Bronchial epithelial cell (primary cell): ENCODE data around the gene SIRT5. TPM values are rescaled to one million over a fixed set of nuclear protein-coding genes. Genes with fewer than 3 reads are reported as not detected.

ENCODE experiments used
- DNase-seq: peaks from one replicate; pipeline ENCODE4 v3.0.0-alpha.2; 2010; ENCODE audit warnings: low read depth
- FAIRE-seq: peaks from 2 replicates; lab custom pipeline; 2011; peaks lifted over from hg19 to GRCh38; lab: Jason Lieb, UNC
- H3K27me3 ChIP-seq: 2 replicates; pipeline ENCODE4 v1.5.1; 2011; ENCODE audit warnings: low read length; ENCODE audit not compliant: control insufficient read depth, insufficient read depth
- H3K36me3 ChIP-seq: 2 replicates; pipeline ENCODE4 v1.5.1; 2011; ENCODE audit warnings: low read length; ENCODE audit not compliant: control insufficient read depth, insufficient read depth
- H3K4me3 ChIP-seq: 2 replicates; pipeline ENCODE4 v1.5.1; 2011; ENCODE audit warnings: mild to moderate bottlenecking, low read depth, low read length, control low read depth
- CTCF ChIP-seq: IDR thresholded peaks from 2 replicates; pipeline ENCODE4 v1.5.1; 2011; ENCODE audit warnings: mild to moderate bottlenecking, moderate library complexity, low read length, control low read depth, inconsistent platforms; ENCODE audit not compliant: insufficient read depth, severe bottlenecking
- total RNA-seq: library from RNA; depleted of rRNA; stranded (reverse); fragments of >200 nt; gene quantifications from 2 replicates; pipeline ENCODE4 v1.2.1, GENCODE V29; 2014

Gene SIRT5
- total RNA-seq, 1 donor from 2014 or later = 10.8 TPM

GRCh38 chr6:13613029-13613594 is 38.7 kb downstream of the SIRT5 start:
- H3K27me3 ChIP-seq = no peaks in the 10 kb centered on the region
- H3K4me3 ChIP-seq = no peak overlapping the region
- DNase-seq (no peak), FAIRE-seq (no peak)
- no peak for TF ChIP-seq CTCF
- H3K36me3 ChIP-seq = peaks cover 3% of the 10 kb centered on the region

DNA sequence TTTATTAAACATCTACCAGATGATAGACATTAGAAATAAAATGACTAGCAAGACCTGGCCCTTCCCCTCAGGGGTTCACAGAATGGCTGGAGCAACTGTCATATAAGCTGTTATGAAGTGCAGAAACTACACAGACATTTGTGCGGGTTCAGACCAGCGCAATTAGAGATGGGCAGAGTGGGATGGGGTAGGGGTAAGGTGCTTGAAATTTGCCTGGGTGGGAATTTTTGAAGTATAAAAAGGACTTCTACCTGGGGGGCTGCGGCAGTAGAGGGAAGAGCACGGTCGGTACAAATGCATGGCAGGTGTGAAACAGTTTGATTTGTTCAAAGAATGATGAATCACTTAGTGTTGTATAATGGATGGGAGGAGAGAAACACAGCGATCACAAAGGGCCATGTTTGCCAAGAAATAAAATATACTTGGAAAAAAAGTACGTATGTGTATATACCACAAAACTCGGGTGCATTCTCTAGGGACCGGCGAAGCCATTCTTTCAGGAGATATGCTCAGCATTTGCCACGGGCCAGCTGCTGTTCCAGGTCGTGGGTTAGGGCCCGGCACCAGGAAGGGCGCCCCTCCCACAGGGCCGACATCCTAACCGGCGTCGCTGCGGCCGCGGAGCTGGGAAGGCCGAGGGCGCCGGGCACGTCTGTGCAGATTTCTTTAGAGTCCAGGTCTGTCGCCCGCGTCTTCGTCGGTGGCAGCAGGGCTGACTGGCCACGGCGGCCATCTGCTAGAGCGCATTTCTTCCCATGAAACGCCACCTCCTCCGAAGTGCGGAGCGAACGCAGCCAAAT is 39.9 kb downstream of the SIRT5 start:
- H3K27me3 ChIP-seq = no peaks in the 10 kb centered on the region
- H3K4me3 ChIP-seq = peak overlapping the region; percentile 75
- DNase-seq (peak; percentile 59), FAIRE-seq (no peak)
- peaks cover 3% of the 10 kb centered on the region for H3K36me3 ChIP-seq
- no peak for TF ChIP-seq CTCF

- H3K4me3 ChIP-seq = peak within 1 kb of the TSS; percentile 75
- no peaks in the 10 kb centered on the region for H3K27me3 ChIP-seq
- peak; percentile 98 for TF ChIP-seq CTCF
- FAIRE-seq (no peak), DNase-seq (peak; percentile 91)
- peaks cover 5% of the 10 kb centered on the region for H3K36me3 ChIP-seq
Observed at GRCh38 chr6:13614926-13615791, 40.8 kb downstream of the SIRT5 start, which contains the start of gene NOL7. Gene NOL7 (plus strand): TSS chr6:13615335. CDS start chr6:13615359, 24 bp downstream.

DNA sequence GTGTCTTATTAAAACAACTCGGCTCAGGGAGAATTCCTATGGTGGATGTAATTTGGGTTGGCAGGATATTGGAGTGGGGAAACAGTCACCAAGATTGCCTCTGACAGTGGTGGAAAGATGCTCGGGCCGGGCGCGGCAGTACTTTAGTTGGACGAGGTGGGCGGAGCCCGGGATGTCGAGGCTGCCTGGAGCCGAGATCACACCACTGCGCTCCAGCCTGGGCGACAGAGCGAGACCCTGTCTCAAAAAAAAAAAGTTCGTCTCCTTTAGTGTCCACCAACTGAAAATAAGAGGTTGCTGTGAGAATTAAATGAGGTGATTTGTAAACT is 41.4 kb downstream of the SIRT5 start:
- DNase-seq = no peak
- H3K27me3 ChIP-seq = no peaks in the 10 kb centered on the region
- peaks cover 5% of the 10 kb centered on the region for H3K36me3 ChIP-seq
- no peak for TF ChIP-seq CTCF
- peak overlapping the region; percentile 75 for H3K4me3 ChIP-seq
- FAIRE-seq = no peak

DNA sequence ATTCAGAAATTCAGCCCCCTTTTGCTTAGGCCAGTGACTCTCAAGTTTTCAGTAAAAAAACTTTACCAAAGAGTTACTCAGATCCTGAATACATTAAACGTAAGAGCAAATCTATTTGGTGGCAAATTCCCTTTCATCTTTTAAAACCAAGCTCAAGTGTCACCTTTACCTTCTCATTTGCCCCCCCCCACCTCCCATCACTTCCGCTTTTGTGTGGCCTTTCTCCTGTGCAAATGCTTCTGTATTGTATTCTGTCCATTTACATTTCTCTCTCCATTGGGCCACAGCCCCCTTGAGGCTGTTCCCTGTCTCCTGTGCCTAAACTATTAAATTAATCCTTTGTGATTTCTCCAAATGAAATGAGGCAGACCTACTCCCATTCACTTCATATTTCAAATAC is 42.7 kb downstream of the SIRT5 start:
- H3K27me3 ChIP-seq = no peaks in the 10 kb centered on the region
- DNase-seq = no peak
- no peak overlapping the region for H3K4me3 ChIP-seq
- FAIRE-seq = no peak
- TF ChIP-seq CTCF = no peak
- H3K36me3 ChIP-seq = peaks cover 5% of the 10 kb centered on the region
